WERI-Rb-1 (cell line): Measurements from ENCODE around the gene EMC9.
A peak's percentile ranks its signal among the peaks of the same experiment; 100 is the strongest.

Experiments used
- DNase-seq: peaks from one replicate; pipeline ENCODE4 v3.0.0-alpha.2; 2020
- H3K27ac ChIP-seq: fragments of 250-450 bp; sonication (Bioruptor Pico); 2 replicates; pipeline ENCODE4 v1.5.1; 2020; ENCODE audit warnings: mild to moderate bottlenecking, moderate library complexity
- H3K27me3 ChIP-seq: fragments of 250-450 bp; sonication (Bioruptor Pico); 2 replicates; pipeline ENCODE4 v1.5.1; 2021; ENCODE audit warnings: mild to moderate bottlenecking, low read depth, moderate library complexity; ENCODE audit not compliant: insufficient read depth, severe bottlenecking
- H3K36me3 ChIP-seq: fragments of 250-450 bp; sonication (Bioruptor Pico); 2 replicates; pipeline ENCODE4 v1.5.1; 2020; ENCODE audit warnings: mild to moderate bottlenecking, moderate library complexity
- H3K4me3 ChIP-seq: 2 replicates; pipeline ENCODE4 v1.5.1; 2011; ENCODE audit warnings: low read depth, mild to moderate bottlenecking, control low read depth, low read length
- H3K9me3 ChIP-seq: fragments of 250-450 bp; sonication (Bioruptor Pico); 2 replicates; pipeline ENCODE4 v1.5.1; 2021; ENCODE audit warnings: mild to moderate bottlenecking, moderate library complexity; ENCODE audit not compliant: severe bottlenecking
- TF ChIP-seq, protein P1 (sequence below): IDR thresholded peaks from 2 replicates; pipeline ENCODE4 v1.5.1; 2011; ENCODE audit warnings: low read depth, mild to moderate bottlenecking, control low read depth, inconsistent platforms, low read length

EMC9 gene

DNA sequence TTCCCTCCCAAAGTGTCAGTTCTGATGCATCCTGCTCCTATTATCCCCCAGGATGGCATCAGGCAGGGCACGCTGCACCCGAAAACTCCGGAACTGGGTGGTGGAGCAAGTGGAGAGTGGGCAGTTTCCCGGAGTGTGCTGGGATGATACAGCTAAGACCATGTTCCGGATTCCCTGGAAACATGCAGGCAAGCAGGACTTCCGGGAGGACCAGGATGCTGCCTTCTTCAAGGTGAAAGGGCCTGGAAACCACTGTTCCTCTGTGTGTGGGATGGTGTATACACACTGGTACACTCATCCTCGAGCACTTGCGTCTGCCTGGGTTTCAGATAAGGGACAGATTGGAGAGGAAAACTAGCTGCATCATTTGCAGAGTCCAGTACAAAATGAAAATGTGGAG is 20.7 kb upstream of the EMC9 start:
- H3K9me3 ChIP-seq = no peaks in the 10 kb centered on the region
- peaks cover 58% of the 10 kb centered on the region for H3K36me3 ChIP-seq
- DNase-seq = no peak
- H3K4me3 ChIP-seq = no peak overlapping the region
- TF ChIP-seq, protein P1, sequence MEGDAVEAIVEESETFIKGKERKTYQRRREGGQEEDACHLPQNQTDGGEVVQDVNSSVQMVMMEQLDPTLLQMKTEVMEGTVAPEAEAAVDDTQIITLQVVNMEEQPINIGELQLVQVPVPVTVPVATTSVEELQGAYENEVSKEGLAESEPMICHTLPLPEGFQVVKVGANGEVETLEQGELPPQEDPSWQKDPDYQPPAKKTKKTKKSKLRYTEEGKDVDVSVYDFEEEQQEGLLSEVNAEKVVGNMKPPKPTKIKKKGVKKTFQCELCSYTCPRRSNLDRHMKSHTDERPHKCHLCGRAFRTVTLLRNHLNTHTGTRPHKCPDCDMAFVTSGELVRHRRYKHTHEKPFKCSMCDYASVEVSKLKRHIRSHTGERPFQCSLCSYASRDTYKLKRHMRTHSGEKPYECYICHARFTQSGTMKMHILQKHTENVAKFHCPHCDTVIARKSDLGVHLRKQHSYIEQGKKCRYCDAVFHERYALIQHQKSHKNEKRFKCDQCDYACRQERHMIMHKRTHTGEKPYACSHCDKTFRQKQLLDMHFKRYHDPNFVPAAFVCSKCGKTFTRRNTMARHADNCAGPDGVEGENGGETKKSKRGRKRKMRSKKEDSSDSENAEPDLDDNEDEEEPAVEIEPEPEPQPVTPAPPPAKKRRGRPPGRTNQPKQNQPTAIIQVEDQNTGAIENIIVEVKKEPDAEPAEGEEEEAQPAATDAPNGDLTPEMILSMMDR = no peak
- H3K27ac ChIP-seq = no peak overlapping the region
- no peaks in the 10 kb centered on the region for H3K27me3 ChIP-seq

DNA sequence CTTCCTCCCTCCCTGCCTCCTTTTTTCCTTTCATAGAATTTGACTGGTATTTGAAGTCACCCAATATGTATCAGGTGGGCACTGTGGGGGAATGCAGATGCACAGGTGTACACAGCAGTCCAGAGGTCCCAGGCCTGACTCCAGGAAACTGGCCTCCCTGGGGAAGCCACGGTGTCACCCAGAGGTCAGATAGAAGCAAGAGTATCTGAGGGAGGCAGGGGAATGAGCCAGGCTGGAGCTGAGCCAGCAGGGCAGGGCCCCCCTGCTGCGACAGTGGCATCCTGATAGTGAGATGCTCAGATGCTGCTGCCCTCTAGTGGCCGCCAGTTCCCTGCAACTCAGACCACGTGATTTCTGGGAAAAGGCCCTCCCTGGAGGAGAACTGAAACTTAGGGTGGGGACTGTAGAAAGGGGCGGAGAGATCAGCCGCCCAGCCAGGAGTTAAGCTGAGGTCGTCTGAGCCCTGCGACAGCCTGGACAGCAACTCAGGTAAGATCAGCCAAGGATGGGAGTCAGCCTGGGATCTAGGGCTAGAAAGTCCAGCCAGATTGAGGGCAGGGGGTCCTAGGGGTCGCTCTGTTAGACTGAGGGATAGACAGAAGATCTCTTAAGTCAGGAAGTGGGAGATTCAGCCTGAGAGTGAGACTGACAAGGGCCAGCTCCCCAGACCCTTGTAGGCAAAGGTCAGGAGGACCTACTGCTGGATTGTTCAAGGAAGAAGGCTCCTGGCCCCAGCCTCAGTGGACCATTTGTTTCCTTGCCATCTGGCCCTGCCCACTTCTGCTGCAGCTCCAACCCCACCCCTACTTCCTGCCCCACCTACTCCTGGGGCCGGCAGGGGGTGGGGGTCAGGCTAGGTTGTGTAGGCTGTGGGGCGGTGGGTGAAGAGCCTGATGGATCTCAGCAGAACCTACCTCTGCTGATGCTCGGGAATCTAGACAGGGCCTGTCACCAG is 19.7 kb upstream of the EMC9 start, which contains the start of gene IRF9:
IRF9 (plus strand) TSS at position 416 of the 955 bp plus-strand sequence. CDS start 880 bp downstream, outside the sequence.
- TF ChIP-seq, protein P1 = peak; percentile 91
- Histone ChIP-seq H3K4me3 (peak within 1 kb of the TSS; percentile 3; the same call in 1 of the 2 replicates), H3K27ac (peak within 1 kb of the TSS; percentile 44), H3K36me3 (peaks cover 66% of the 10 kb centered on the region), H3K27me3 (no peaks in the 10 kb centered on the region), H3K9me3 (no peaks in the 10 kb centered on the region)
- DNase-seq = peak; percentile 97

GRCh38 chr14:24160499-24160849 is 19.1 kb upstream of the EMC9 start:
- Histone ChIP-seq H3K36me3 (peaks cover 68% of the 10 kb centered on the region), H3K9me3 (no peaks in the 10 kb centered on the region), H3K27me3 (no peaks in the 10 kb centered on the region), H3K4me3 (no peak overlapping the region), H3K27ac (peak overlapping the region; percentile 20; the same call in 1 of the 2 replicates)
- DNase-seq = no peak
- TF ChIP-seq, protein P1 = no peak

DNA sequence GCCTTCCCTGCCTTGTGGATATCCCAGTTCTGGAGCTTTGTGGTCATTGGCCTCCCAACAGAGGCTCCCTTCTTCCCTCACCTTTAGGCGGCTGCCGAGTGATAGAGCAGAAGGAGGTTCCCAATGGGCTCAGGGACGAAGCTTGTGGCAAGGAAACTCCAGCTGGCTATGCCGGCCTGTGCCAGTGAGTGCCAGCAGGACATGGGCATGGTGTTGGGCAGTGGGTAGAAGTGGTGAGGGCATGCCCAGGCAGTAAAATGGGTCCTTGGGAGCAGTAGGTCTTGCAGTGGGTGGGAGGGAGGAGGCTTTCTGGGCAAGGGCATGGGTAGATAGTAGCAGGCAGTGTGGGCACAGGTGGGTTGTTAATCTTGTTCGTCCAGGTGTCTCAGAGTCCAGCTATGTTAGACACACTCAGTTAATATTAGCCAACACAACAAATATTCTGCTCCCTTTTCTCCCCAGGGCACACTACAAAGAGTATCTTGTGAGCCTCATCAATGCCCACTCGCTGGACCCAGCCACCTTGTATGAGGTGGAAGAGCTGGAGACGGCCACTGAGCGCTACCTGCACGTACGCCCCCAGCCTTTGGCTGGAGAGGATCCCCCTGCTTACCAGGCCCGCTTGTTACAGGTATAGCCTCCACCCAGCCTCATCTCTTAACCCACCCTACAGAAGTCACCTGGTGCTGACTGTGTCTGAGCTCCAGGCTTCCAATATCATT is 18.5 kb upstream of the EMC9 start:
- peaks cover 68% of the 10 kb centered on the region for H3K36me3 ChIP-seq

DNA sequence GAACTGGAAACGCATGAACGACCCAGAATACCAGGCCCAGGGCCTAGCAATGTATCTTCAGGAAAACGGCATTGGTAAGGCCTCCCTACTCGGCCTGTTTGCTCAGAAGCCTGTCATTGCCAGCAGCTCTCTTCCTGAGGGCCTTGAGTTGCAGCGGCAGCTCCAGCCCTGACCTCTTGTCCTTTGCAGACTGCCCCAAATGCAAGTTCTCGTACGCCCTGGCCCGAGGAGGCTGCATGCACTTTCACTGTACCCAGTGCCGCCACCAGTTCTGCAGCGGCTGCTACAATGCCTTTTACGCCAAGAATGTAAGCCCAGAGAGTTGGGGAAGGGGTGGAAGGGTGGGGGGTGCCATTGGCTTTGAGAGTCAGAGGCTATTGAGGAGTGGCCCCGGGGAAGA is 15.9 kb upstream of the EMC9 start:
- Histone ChIP-seq H3K4me3 (no peak overlapping the region), H3K36me3 (peaks cover 71% of the 10 kb centered on the region), H3K9me3 (no peaks in the 10 kb centered on the region), H3K27me3 (no peaks in the 10 kb centered on the region), H3K27ac (no peak overlapping the region)
- DNase-seq = no peak
- TF ChIP-seq, protein P1 = no peak

More for the DNA sequence above, 18.5 kb upstream of the EMC9 start:
- Histone ChIP-seq H3K4me3 (no peak overlapping the region), H3K27me3 (no peaks in the 10 kb centered on the region), H3K9me3 (no peaks in the 10 kb centered on the region), H3K27ac (no peak overlapping the region; the same call in 1 of the 2 replicates)
- no peak for DNase-seq
- TF ChIP-seq, protein P1 = no peak
